Activated T-helper 17 cell treated with anti-CD3 and anti-CD28 coated beads, Interleukin-2, amount 50 U/mL, for 72 hours (primary cell): ENCODE results near the gene EIF4B. TPM values are rescaled to one million over a fixed set of nuclear protein-coding genes. Genes with fewer than 3 reads are reported as not detected.

Experiments used
- ATAC-seq: fragments of 150-1000 bp; cut with Tn5 transposase; replicated peaks from 2 replicates; pipeline ENCODE4 v1.10.0; 2021; ENCODE audit warnings: mild to moderate bottlenecking, moderate library complexity
- H3K27ac Mint-ChIP-seq: one replicate; pipeline ENCODE4 v1.8.0; 2022; ENCODE audit warnings: mixed read lengths
- H3K27me3 Mint-ChIP-seq: one replicate; pipeline ENCODE4 v1.8.0; 2022; ENCODE audit warnings: mixed read lengths
- H3K36me3 Mint-ChIP-seq: one replicate; pipeline ENCODE4 v1.8.0; 2022; ENCODE audit warnings: low read depth, mild to moderate bottlenecking, mixed read lengths
- H3K4me1 Mint-ChIP-seq: one replicate; pipeline ENCODE4 v1.8.0; 2022; ENCODE audit warnings: mixed read lengths
- H3K4me3 Mint-ChIP-seq: one replicate; pipeline ENCODE4 v1.8.0; 2022; ENCODE audit warnings: mild to moderate bottlenecking, mixed read lengths
- H3K9me3 Mint-ChIP-seq: one replicate; pipeline ENCODE4 v1.8.0; 2022; ENCODE audit warnings: mixed read lengths
- total RNA-seq, 2 donors: library from RNA; stranded (reverse); gene quantifications; one replicate each; pipeline ENCODE4 v1.2.3, GENCODE V29; 2022

Gene EIF4B
- total RNA-seq, 2 donors from 2014 or later = 536 to 964 TPM

DNA sequence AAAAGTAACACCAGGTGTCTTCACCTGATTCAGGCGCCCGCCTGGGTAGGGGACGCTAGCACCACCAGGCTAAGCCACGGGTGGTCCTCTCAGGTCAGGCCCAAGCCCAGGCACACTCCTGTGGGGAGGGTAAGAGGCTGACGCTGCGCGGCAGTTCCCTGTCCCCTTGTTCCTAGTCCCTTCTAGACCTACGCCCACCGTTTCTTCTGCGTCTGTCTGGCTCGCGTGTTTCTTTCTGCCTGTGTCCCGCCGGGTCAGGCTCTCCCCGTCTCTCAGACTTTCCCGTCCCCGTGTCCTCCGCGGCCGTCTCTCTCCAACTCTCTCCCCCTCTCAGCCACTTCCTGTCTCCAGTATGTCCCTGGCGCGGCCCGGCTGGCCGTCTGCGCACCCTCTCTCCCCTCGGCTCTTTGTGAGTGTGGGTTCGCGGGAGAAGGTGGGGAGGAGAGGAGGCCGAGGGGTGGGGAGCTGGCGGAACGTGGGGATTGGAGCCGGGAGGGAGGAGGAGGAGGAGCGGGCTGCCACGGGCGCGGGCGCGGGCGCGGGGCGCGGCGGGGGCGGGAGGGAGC lies 40.5 kb downstream of the EIF4B start:
- ATAC-seq = peak; percentile 68
- no peaks in the 10 kb centered on the region for H3K27me3 Mint-ChIP-seq
- peaks cover 13% of the 10 kb centered on the region for H3K4me1 Mint-ChIP-seq
- H3K9me3 Mint-ChIP-seq = no peaks in the 10 kb centered on the region
- peak overlapping the region; percentile 77 for H3K4me3 Mint-ChIP-seq
- peaks cover 11% of the 10 kb centered on the region for H3K36me3 Mint-ChIP-seq
- peak overlapping the region; percentile 61 for H3K27ac Mint-ChIP-seq

DNA sequence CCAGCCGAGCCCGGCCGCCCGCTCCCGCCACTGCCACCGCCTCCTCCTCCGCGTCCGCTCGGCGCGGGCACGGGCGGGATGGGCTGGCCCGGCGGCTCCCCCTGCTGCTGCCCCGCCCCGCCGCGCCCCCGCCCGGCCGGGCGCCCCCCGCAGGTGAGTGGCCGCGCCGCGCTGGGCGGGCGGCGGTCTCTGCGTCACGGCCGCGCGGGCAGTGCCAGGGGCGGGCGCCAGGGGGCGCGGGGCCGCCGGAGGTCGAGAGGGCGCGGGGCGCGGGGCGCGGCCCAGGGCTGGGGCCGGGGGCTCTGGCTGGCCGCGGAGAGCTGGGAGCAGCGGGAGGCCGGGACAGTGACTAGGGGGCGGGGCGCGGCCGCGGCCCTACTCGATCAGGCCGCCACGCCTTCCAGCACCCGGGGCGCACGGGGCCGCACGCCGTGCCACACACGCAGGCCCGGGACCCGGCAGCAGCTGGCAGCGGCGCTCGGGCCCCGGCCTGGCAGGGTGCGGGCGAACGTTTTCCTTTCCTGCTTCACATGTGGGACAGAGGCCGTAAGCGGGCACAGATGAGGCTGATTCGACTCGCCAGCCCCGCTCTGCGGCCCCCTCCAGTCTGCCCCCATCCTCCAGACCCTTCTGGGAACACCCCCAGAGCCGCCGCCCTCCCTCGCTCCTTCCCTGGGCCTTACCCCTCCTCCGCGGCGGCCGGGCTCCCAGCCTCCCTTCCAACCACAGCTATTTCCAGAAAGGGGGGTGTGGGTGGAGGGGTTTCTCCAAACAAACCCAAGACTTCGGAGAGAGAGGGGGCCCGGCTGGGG lies 41.2 kb downstream of the EIF4B start:
- peaks cover 13% of the 10 kb centered on the region for H3K4me1 Mint-ChIP-seq
- H3K27me3 Mint-ChIP-seq = no peaks in the 10 kb centered on the region
- peaks cover 4% of the 10 kb centered on the region for H3K36me3 Mint-ChIP-seq
- H3K27ac Mint-ChIP-seq = peak overlapping the region; percentile 61
- peak overlapping the region; percentile 77 for H3K4me3 Mint-ChIP-seq
- no peaks in the 10 kb centered on the region for H3K9me3 Mint-ChIP-seq
- ATAC-seq = peak; percentile 77

DNA sequence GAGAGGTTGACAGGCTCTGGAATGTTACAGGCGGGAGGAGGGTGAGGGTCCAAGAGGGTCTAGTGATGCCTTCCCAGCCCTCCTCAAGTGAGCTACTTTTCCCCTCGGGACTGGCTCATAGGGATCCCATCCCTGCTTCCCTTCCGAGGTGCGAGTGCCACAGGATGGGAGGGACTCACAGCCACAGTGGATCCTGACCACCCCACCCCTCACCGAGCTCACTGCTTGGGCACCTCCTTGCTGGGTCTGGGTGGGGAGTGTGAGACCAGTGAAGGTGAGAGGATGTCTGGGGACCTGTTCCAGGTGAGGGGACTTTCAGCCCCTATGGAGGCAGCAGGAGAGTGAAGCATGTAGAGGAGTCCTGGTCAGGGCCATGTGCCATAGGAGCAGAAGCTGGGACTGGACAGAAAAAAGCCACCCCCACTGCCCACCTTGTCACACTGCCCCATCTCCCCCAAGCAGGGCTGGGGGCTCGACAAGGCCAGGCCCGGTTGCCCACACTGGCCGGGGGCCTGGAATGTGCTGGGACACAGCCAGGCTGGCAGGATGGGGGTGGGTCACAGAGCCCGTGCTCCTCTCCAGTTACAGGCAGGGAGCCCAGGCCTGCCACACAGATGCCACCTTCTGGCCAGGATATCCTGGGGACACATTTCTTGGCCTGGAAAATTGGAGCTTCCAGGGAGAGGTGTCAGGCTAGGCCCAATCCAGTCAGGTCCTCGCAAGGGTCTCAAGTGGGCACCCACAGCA lies 42.0 kb downstream of the EIF4B start:
- Mint-ChIP-seq H3K4me3 (peak overlapping the region; percentile 53), H3K27me3 (no peaks in the 10 kb centered on the region), H3K36me3 (no peaks in the 10 kb centered on the region), H3K27ac (peak overlapping the region; percentile 61), H3K4me1 (peaks cover 13% of the 10 kb centered on the region), H3K9me3 (no peaks in the 10 kb centered on the region)
- no peak for ATAC-seq

DNA sequence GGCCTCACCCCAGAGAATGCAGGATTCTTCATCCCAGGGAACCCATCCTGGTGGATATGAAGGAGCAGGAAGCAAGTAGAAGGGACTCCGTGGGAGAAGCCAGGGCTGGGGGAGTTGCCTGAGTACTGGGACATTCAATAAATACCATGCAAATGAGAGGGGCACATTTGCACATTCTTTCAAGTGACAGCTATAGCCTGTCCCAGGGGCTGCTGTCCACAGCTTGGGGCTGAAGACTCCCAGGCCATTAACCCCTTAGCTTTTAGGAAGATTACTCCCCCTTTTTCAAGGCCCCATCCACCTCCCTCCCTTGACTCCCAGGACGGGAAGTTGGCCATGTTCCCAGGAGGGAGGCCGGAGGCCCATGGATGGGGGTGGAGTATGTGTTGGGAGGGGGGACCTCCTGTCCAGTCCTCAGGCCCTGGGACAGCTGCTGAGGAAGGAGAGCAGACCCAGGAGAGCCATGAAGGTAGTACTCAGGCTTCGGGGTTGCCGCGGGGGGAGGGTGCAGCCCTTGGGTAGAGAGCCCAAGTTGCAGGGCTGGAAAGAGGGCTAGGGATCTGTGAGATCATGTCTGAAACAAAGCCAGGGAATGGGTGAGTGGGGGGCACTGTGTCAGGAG lies 42.6 kb downstream of the EIF4B start:
- Mint-ChIP-seq H3K36me3 (no peaks in the 10 kb centered on the region), H3K9me3 (no peaks in the 10 kb centered on the region), H3K27ac (peak overlapping the region; percentile 61), H3K4me1 (peaks cover 13% of the 10 kb centered on the region), H3K4me3 (peak overlapping the region; percentile 53), H3K27me3 (no peaks in the 10 kb centered on the region)
- ATAC-seq = no peak

DNA sequence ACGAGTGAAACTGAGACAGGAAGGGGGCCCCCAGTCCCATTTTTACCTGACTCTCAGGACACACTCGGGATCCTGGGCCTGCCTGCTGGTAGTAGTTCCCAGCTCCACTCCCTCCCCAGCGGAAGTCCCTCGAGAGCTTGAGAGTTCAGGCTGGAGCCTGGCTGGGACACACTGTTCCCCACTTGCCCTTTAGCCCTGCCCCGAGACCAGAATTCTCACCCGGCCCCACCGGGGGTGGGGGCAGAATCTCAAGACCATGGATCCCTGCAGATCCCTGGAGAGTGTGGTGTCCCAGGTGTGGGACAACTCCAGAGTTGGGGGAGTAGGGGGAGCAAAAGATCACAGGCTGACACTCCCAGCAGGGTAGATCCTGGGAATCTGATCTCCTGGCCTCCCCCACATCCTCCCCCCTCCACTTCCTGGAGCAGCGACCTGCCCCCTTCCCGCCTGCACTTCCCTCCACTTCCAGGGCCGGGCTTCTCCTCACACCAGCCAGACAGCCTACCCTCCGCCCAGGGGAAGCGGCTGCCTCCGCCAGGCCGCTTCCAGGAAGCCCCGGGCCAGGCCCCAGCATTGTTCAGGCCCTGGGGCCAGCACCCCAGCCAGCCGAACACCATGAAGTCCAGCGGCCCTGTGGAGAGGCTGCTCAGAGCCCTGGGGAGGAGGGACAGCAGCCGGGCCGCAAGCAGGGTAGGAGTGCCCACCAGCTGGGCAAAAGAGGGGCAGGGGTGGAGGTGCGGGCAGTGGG lies 43.5 kb downstream of the EIF4B start, which contains the start of gene TNS2:
TSS of gene TNS2 (plus strand) at position 495 of the 748 bp plus-strand sequence. CDS start at position 616, 121 bp downstream.
- peak within 1 kb of the TSS; percentile 61 for H3K27ac Mint-ChIP-seq
- no peak for ATAC-seq
- peaks cover 16% of the 10 kb centered on the region for H3K4me1 Mint-ChIP-seq
- no peaks in the 10 kb centered on the region for H3K36me3 Mint-ChIP-seq
- H3K9me3 Mint-ChIP-seq = no peaks in the 10 kb centered on the region
- peak within 1 kb of the TSS; percentile 53 for H3K4me3 Mint-ChIP-seq
- H3K27me3 Mint-ChIP-seq = no peaks in the 10 kb centered on the region

DNA sequence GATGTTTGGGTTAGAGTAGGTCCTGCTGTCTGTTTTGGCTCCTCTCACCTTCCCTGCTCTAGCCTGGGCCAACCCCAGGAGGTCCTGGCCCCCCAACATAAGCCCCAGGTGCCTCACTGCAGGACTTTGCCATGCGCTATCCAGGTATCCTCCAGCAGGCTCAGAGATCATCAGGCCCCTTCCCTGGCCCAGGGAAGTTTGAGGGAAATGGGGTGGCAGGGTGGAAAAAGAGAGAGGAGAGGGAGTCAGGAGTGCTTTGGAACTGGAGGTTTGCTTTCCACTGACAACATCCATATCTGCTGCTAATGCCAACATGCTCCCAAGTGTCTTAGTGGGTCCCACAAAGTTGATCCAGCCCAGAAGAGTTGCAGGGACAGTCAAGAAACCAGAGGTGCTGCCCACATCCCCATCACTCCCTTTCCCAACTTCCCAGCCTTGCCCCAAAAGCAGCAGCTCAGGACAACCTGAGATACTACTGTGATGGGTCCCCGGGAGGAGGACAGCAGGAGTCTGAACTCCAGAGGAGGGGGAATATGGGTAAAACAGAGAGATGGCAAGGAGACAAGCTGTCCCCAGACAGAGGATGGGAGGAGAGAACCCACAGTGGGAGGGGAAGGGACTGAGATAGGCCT lies 44.3 kb downstream of the EIF4B start:
- Mint-ChIP-seq H3K9me3 (no peaks in the 10 kb centered on the region), H3K4me3 (no peak overlapping the region), H3K27ac (no peak overlapping the region), H3K4me1 (peaks cover 16% of the 10 kb centered on the region), H3K27me3 (no peaks in the 10 kb centered on the region), H3K36me3 (no peaks in the 10 kb centered on the region)
- no peak for ATAC-seq

DNA sequence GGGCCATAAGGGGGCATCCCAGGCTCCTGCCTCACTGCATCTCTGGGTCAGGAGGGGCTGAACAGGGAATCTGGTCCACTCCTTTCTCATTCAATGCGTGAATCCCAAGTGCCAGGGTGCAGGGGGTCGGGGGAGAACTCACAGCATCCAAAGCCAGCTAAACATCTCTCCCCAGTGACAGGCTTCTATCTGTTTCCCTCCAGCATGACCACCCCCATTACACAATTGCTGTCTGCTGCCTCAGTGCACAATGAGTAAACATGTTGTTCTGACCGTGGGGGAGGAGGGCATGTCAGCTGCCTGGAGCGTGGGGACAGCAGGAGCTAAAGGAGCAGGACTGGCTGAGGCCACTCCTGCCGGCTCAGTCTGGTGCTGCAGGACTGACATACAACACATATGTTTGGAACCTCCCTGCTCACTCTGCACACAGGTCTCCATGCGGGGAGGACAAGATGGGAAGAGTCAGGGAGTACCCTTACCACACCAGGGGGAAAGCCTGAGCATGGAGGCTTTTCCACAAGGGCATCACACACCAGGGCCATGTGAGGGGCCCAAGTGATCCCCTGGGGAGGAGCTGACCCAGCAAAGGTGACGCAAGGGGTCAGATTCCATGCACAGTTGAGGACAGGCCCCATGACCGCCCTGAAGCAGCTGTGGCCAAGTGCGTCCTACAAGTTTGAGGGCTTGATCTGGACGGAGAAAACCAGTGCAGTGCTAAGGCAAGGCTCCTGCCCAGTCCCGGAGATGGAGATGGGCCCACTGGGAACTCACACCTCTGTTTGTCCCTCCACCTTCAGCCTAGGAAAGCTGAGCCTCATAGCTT lies 45.0 kb downstream of the EIF4B start:
- Mint-ChIP-seq H3K4me3 (no peak overlapping the region), H3K4me1 (peaks cover 13% of the 10 kb centered on the region), H3K9me3 (no peaks in the 10 kb centered on the region), H3K36me3 (no peaks in the 10 kb centered on the region), H3K27me3 (no peaks in the 10 kb centered on the region), H3K27ac (no peak overlapping the region)
- ATAC-seq = no peak

DNA sequence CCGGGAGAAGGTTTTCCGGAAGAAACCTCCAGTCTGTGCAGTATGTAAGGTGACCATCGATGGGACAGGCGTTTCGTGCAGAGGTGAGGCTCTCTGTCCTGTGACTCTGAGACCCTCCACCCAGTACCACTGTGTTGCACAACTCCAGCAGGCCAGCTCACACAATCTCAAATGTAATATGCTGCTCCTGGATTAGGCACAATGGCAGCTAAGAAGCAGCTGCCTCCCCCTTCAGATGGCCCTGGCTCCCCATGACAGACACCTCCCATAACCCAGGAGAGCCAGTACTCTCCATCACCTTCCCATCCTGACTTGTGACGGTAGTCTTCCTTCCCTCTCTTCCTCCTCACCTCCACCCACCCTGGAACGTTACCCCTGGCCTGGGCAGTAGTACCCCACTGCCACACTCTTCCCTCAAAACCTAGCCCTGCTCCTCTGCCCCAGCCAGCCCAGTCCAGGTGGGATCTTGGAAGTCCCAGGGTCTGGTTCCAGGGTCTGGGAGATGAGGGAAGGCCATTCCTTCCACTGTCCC lies 45.7 kb downstream of the EIF4B start:
- Mint-ChIP-seq H3K4me1 (peaks cover 12% of the 10 kb centered on the region), H3K9me3 (no peaks in the 10 kb centered on the region), H3K4me3 (no peak overlapping the region), H3K27me3 (no peaks in the 10 kb centered on the region), H3K36me3 (no peaks in the 10 kb centered on the region), H3K27ac (no peak overlapping the region)
- no peak for ATAC-seq

DNA sequence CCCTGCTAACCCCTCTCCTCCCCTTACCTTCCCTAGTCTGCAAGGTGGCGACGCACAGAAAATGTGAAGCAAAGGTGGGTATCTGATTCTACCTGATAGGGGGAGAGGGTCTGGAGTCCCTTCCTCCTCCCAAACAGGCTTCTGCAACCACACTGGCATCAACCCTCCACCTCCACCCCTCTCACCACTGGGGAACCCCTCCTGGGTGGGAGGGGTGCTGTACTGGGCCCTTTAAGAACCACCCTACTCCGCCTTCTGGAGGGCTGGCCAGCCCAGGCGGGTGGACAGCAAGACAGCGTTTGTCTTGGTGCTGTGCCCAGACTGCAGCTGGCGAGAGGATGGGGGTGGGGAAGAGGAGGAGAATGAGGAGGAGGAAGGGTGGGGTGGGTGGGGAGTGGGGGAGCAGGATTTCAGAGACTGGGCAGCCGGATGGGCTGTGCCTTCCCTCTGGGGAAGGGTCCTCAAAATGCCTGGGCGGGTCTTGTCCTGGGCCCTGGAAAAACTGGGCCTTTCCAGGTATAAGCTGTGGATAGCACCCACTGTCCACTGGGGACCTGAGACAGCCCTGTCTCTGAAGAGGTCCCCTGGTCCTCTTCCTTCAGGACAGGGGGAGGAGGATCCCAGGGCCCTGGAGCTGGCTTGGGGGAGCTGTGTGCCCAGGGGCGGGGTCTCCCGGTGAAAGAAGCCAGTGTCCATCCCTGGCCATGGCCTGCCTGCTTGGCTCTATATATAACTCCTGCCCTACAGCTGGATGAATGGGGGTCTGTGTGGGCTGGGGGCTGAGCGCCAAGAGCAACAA lies 46.4 kb downstream of the EIF4B start:
- H3K4me1 Mint-ChIP-seq = peaks cover 12% of the 10 kb centered on the region
- no peaks in the 10 kb centered on the region for H3K9me3 Mint-ChIP-seq
- ATAC-seq = no peak
- H3K4me3 Mint-ChIP-seq = no peak overlapping the region
- no peaks in the 10 kb centered on the region for H3K27me3 Mint-ChIP-seq
- no peak overlapping the region for H3K27ac Mint-ChIP-seq
- no peaks in the 10 kb centered on the region for H3K36me3 Mint-ChIP-seq

DNA sequence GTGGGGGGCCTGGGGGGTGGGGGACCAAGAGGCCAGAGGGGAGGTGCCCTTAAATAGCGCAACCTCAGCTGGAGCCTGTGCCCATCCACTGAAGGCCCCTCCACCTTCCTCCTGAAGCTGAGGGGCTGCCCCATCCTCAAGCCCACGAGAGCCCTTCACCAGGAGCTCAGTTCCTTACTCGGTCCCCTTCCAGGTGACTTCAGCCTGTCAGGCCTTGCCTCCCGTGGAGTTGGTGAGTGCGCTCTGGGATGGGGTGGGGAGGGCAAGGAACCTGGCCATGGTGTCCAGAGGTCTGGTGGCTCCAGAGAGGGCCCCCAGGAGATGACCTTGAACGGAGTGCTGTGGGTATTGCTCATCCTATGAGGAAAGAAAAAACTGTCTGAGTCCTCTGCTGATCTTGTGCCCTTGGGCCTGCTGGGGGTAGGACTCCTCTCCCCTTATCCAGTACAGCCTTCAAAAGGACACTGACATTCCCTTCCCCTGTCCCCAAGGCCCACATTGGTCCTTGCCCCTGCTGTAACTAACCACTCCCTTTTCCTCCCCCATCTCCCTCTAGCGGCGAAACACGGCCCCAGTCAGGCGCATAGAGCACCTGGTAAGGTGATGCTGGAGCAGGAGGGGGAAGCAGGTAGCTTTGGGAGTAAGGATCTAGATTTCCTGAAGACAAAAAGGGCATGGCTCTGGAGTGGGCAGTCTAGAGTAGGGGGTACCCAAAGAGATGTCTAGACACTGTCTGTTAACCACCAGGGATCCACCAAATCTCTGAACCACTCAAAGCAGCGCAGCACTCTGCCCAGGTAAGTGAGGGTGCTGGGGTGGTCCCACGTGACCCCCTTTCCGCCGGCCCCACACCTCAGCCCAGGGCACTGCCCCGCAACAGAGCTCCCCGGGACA lies 47.2 kb downstream of the EIF4B start:
- ATAC-seq = peak; percentile 8
- H3K4me3 Mint-ChIP-seq = peak overlapping the region; percentile 96
- no peaks in the 10 kb centered on the region for H3K36me3 Mint-ChIP-seq
- no peaks in the 10 kb centered on the region for H3K9me3 Mint-ChIP-seq
- H3K27me3 Mint-ChIP-seq = no peaks in the 10 kb centered on the region
- H3K4me1 Mint-ChIP-seq = peaks cover 12% of the 10 kb centered on the region
- peak overlapping the region; percentile 89 for H3K27ac Mint-ChIP-seq

DNA sequence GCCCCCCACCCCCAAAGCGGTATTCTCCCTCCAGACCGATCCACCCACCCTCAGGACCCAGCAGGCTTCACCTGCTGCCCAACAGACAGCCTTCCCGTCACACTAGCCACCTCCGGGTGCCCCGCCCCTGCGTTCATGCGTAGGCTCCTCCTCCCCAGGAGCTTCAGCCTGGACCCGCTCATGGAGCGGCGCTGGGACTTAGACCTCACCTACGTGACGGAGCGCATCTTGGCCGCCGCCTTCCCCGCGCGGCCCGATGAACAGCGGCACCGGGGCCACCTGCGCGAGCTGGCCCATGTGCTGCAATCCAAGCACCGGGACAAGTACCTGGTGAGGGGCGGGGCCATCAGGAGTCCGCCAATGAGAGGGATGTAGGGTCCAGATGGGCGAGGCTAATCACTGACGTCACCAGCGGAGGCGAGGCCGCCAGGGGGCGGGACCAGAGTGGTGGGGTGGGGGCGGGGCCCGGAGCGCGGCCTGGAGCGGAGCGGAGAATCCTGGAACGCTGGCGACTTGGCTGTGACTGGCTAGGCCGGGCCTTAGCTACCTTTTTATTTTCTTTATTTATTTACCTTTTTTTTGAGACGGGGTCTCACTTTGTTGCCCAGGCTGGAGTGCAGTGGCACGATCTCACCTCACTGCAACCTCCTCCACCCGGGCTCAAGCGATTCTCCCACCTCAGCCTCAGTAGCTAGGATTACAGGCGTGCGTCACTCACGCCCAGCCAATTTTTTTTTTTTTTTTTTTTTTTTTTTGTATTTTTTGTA lies 48.0 kb downstream of the EIF4B start:
- Mint-ChIP-seq H3K9me3 (no peaks in the 10 kb centered on the region), H3K27ac (peak overlapping the region; percentile 89), H3K4me1 (peaks cover 4% of the 10 kb centered on the region), H3K27me3 (no peaks in the 10 kb centered on the region), H3K36me3 (no peaks in the 10 kb centered on the region), H3K4me3 (peak overlapping the region; percentile 96)
- peak; percentile 96 for ATAC-seq
